HG03135 (cell line): ENCODE data around the gene KRTAP12-2.
"Not testable (repeated sequence)": the region's sequence is repeated elsewhere in the genome, so short reads cannot be mapped to it uniquely, and the experiment has no call there.

Source experiments
- ATAC-seq: cut with Tn5 transposase; IDR thresholded peaks from one replicate; pipeline ENCODE4 v1.9.1; 2021; ENCODE audit warnings: mild to moderate bottlenecking, moderate library complexity; ENCODE audit not compliant: unreplicated experiment

KRTAP12-2 gene

DNA sequence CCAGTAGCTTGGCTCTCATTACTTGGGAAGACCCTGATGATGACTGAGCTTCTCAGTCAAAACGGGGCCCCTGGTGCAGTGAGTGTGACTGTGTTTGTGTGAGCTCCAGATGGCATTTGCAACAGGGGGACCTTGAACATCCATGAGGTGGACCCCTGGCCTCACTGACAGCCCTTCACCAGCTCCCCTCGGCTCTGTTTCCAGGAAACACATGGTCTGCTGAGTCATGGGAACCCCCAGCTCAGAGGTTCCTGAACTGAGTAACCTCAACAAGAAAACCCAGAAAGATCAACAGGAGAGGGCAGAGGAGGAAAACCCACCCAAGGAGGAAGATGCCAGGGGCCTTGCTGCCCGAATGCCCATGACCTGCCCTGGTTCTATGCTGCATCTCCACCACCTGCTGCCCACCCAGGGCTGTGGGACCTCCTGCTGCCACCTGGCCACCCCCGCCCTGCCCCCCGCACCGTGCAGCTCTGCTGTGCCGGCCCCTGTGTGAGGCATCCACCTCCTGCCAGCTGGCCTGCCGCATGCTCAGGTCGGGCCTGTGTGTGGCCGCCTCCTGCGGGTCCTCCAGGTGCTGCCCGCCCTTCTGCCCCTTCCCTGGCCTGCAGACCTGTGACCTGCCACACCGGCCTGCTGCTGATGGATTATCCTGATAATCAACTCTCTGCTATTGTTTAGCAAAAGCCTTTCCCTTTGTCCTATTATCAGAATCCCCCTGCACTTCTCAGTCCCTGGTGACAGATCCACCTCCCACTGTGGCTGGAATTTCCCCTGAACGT is 19.5 kb upstream of the KRTAP12-2 start:
- no peak for ATAC-seq

GRCh38 chr21:44685050-44685449 is 18.3 kb upstream of the KRTAP12-2 start:
- not testable (repeated sequence) for ATAC-seq

DNA sequence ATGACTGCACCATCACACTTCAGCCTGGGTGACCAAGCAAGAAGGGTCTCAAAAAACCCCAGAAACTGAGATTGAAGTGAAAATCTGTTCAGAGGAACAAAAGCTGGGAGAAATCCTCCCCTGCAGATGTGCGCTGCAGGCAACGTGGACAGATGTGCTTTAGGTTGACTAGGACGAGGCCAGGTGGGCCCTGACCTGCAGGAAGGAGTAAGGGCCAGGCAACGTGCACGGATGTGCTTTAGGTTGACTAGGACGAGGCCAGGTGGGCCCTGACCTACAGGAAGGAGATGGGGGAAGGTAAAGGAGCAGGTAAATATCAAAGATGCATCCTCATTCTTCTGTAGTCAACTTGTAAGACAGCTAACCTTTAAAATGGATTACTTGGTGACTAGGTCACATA is 17.8 kb upstream of the KRTAP12-2 start:
- ATAC-seq: no peak

- ATAC-seq: no peak
Observed at GRCh38 chr21:44684077-44684476, 17.4 kb upstream of the KRTAP12-2 start.

- ATAC-seq: no peak
Observed at GRCh38 chr21:44682580-44683151, 15.9 kb upstream of the KRTAP12-2 start.

GRCh38 chr21:44681861-44682579 is 15.3 kb upstream of the KRTAP12-2 start, which contains the start of gene KRTAP12-1:
Gene KRTAP12-1 (minus strand): TSS chr21:44682163. CDS start chr21:44682123, 40 bp downstream.
- ATAC-seq: no peak

GRCh38 chr21:44681152-44681551 is 14.4 kb upstream of the KRTAP12-2 start:
- no peak for ATAC-seq

- no peak for ATAC-seq
Observed at GRCh38 chr21:44677881-44678280, 11.2 kb upstream of the KRTAP12-2 start.

GRCh38 chr21:44671911-44672310 is 5.2 kb upstream of the KRTAP12-2 start:
- ATAC-seq: no peak

DNA sequence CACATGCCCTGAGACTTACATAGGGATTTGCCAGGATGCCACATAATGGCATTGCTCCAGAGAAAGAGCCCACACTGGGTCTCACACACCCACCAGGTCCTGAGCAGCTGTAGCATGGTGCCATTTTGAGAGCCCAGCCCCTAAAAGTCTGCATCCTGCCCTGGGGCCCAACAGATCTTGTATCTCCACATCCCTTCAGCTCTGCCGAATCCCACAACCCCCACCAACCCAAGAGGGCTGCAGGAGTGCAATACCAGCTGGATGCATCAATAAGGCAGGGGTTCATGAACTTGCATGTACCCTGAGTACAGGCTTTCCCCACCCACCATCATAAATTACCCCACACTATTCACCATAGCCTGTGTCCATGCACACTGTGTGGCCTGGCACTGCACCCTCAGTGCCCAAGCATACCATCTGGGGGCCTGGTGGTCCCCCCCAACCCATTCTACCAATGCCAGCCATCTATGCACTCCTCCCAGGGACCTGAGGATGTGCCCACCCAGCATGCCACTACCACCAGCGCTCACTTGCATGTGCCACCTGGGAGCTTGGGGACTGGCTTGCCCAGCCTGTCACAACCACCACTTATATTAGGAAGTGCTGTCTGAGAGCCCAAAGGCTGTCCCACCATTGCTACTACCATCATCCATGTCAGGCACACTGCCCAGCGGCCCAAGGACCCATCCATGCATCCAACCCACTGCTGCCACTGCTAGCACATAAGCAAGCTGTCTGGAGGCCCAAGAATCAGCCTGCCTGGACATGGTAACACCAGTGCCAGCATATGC is 4.1 kb upstream of the KRTAP12-2 start:
- ATAC-seq: no peak

GRCh38 chr21:44667612-44668011 is 885 bp upstream of the KRTAP12-2 start:
- no peak for ATAC-seq

GRCh38 chr21:44664691-44665090 is 2.0 kb downstream of the KRTAP12-2 start:
- ATAC-seq: no peak

DNA sequence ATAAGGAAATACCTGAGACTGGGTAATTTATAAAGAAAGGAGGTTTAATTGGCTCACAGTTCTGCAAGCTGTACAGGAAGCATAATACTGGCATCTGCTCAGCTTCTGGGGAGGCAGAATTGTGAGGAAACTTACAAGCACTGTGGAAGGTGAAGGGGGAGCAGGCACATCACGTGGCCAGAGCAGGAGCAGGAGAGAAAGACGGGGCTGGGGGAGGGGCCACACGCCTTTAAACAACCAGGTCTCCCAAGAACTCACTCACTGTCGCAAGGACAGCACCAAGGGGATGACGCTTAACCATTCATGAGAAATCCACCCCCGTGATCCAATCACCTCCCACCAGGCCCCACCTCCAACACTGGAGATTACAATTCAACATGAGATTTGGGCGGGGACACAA is 5.2 kb downstream of the KRTAP12-2 start:
- ATAC-seq: not testable (repeated sequence)

DNA sequence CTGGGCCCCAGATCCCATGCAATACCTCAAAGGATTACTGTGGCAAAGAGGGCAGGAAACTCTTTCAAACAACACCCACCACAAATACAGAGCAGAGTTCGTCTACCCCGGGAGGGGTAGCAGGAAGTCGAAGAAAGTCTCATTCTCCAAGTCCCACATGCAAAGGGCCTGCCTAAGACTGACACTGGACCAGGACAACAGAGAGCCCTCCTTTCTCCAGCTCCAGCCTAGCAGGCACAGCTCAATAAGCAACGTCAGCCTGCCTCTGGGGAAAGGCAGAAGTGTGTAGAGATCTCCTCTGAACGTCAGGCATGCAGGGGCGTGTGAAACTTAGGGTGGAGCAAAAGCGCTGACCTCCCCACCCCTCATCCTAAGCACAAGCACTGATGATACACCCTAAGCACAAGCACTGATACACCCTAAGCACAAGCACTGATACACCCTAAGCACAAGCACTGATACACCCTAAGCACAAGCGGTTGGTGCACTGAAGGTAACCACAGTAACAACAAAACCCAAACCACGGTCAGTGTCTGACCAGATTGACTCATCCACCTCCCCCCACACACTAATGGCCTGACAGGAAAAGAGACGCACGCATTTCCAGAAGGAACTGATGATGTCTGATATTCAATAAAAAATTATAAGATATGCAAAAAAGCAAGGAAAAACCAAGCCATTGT is 7.7 kb downstream of the KRTAP12-2 start:
- no peak for ATAC-seq

DNA sequence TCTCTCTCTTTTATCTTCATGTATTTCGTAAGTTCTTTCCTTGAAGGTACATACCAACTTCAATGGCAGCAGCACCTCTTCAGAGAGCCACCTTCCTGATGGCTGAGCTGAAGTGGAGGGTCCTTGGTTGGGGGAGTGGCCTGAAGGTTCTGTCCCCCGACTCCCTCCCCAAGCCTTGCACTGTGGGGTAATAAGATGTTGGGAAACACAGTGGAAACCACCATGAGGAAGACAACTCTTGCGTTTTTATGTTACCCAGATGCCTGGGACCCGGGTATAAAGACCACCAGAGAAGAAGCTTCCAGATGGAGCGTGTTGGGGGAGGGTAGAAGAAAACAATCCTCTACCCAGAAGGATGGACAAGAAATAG is 8.2 kb downstream of the KRTAP12-2 start:
- ATAC-seq: no peak

- ATAC-seq: no peak
Observed at GRCh38 chr21:44657635-44658540, 8.8 kb downstream of the KRTAP12-2 start, which contains the start of gene KRTAP12-3. Gene KRTAP12-3 (plus strand): TSS chr21:44657932. CDS start chr21:44657980, 48 bp downstream.

DNA sequence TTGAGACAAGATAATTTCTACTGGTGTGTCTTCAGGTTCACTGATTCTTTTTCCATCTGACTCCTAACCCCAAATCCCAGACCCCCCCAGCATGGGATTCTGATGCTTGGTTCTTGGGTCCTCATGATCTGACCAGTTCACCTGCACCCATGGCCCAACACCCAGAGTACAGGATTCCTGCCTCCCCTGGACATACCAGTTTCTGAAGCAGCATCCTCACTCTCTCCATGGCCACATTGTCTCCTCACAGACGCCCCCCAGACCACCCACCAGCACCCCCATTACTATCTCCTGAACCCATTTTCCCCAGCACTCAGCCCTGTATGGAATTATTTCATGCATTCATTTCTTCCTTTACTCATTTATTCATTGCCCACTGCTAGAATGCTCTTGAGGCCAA is 9.9 kb downstream of the KRTAP12-2 start:
- ATAC-seq: no peak

DNA sequence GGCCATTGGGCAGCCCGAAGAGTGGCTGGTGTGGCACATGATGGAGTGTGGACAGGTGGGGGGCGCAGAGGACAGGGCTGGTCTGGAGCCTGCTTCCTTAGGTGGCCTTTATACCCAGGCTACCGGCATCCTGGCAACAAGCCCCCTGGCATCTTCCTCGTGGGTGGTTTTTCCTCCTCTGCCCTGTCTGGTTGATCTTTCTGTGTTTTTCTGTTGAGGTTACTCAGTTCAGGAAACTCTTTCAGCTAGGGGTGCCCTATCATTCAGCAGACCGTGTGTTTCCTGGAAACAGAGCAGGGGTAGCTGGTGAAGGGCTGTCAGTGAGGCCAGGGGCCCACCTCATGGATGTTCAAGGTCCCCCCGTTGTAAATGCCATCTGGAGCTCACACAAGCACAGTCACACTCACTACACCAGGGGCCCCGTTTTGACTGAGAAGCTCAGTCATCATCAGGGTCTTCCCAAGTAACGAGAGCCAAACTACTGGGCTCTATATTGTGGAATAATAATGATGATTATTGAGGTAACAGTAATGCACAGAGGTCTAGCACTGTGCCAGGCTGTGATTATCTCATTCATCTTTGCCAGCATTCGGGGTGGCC is 12.1 kb downstream of the KRTAP12-2 start, which contains the start of gene KRTAP12-4:
Gene KRTAP12-4 (minus strand): TSS at position 84 of the 600 bp plus-strand sequence. CDS start 45 bp downstream, at position 39.
- ATAC-seq: no peak
